ENCODE data around the gene LRRC49. TPM values are rescaled to one million over a fixed set of nuclear protein-coding genes. Genes with fewer than 3 reads are reported as not detected.

LRRC49 gene
- total RNA-seq, 1 experiment from 2014 or later: 8.3 TPM

- DNase-seq: no peak
- Mint-ChIP-seq H3K4me3 (no peak overlapping the region), H3K36me3 (ENCODE audit: insufficient read depth in 1 of 3, low read depth in 3 of 3) (no peaks in the 10 kb centered on the region; a peak in 3 of 7 replicates), H3K27ac (peak overlapping the region in 1 of 3 experiments; percentile 21; a peak in 2 of 7 replicates), H3K4me1 (peaks cover 17 to 21% of the 10 kb centered on the region in 2 experiments), H3K9me3 (no peaks in the 10 kb centered on the region; a peak in 1 of 5 replicates), H3K27me3 (ENCODE audit: low read depth) (no peaks in the 10 kb centered on the region)
- H3K23me2 ChIP-seq (ENCODE audit: insufficient read length, low read depth, low read length, poor library complexity, severe bottlenecking): no peaks in the 10 kb centered on the region
- no peak overlapping the region for H3K4me2 ChIP-seq (ENCODE audit: insufficient read depth, insufficient read length, low read length)
- no peak overlapping the region for H3K27ac ChIP-seq (ENCODE audit: insufficient read length, low read depth, low read length)
- H4K5ac ChIP-seq (ENCODE audit: insufficient read length, low read depth, low read length): no peak overlapping the region
- no peak overlapping the region for H4K91ac ChIP-seq (ENCODE audit: insufficient read length, low read depth, low read length)
- no peak overlapping the region for H3K9ac ChIP-seq (ENCODE audit: extremely low read depth, insufficient read length, low read length)
- no peak overlapping the region for H3K14ac ChIP-seq (ENCODE audit: insufficient read depth, low read length)
- H3K79me1 ChIP-seq (ENCODE audit: insufficient read depth, low read depth, low read length, poor library complexity, severe bottlenecking): no peaks in the 10 kb centered on the region
- H3K79me2 ChIP-seq (ENCODE audit: insufficient read depth, low read length): no peaks in the 10 kb centered on the region
- H3K9me3 ChIP-seq (ENCODE audit: control insufficient read depth, low read depth, low read length): no peaks in the 10 kb centered on the region
- no peak overlapping the region for H2BK15ac ChIP-seq (ENCODE audit: low read depth, low read length)
- H3K4ac ChIP-seq (ENCODE audit: low read depth, low read length): no peak overlapping the region
- no CpG with 5 or more reads among the region's 2 CpGs for WGBS (ENCODE audit: extremely low coverage, insufficient read length, low lambda C conversion rate)
- no peak overlapping the region for H2BK120ac ChIP-seq (ENCODE audit: low read depth, low read length, poor library complexity, severe bottlenecking)
- no peak overlapping the region for H3T11ph ChIP-seq (ENCODE audit: low read length)
- H3K56ac ChIP-seq (ENCODE audit: insufficient read length, low read depth, low read length): no peak overlapping the region
- no peaks in the 10 kb centered on the region for H3K27me3 ChIP-seq (ENCODE audit: insufficient read depth, low read length)
- H2BK12ac ChIP-seq (ENCODE audit: insufficient read length, low read depth, low read length): no peak overlapping the region
- no peak for TF ChIP-seq CTCF (conservative IDR thresholded peaks at IDR 0.05)
- no peak overlapping the region for H2AFZ ChIP-seq (ENCODE audit: low read length)
- no peak overlapping the region for H3K18ac ChIP-seq (ENCODE audit: insufficient read length, low read depth, low read length)
- no peak overlapping the region for H2AK5ac ChIP-seq (ENCODE audit: insufficient read length, low read length)
- no peak overlapping the region for H2BK20ac ChIP-seq (ENCODE audit: low read depth, low read length, poor library complexity, severe bottlenecking)
- no peaks in the 10 kb centered on the region for H4K20me1 ChIP-seq (ENCODE audit: control insufficient read depth, insufficient read depth, insufficient read length)
- no peak overlapping the region for H4K8ac ChIP-seq (replicated peaks; ENCODE audit: insufficient read length, low read depth, low read length)
- no peak overlapping the region for H3K23ac ChIP-seq (ENCODE audit: insufficient read length, low read depth, low read length)
- no peaks in the 10 kb centered on the region for H3K4me1 ChIP-seq (ENCODE audit: insufficient read depth, low read length)
- H2BK5ac ChIP-seq (ENCODE audit: insufficient read length, low read length): no peak overlapping the region
Measured at GRCh38 chr15:71048913-71049675, 156.5 kb downstream of the LRRC49 start.
